Measurements from ENCODE around the gene PRDX5.
A peak's percentile ranks its signal among the peaks of the same experiment; 100 is the strongest.

PRDX5 gene

GRCh38 chr11:64291262-64291751, 26.6 kb upstream of the PRDX5 start, which contains the start of gene KCNK4:
Gene KCNK4 (plus strand): TSS chr11:64291302. CDS start chr11:64293019, 1,717 bp downstream.
- no peak within 1 kb of the TSS for H2AFZ ChIP-seq (ENCODE audit: low read length, unreplicated experiment)
- no peak within 1 kb of the TSS for H3K27ac ChIP-seq (ENCODE audit: low read depth, low read length)
- peak within 1 kb of the TSS; percentile 60; the same call in 1 of the 2 replicates for H3K4me3 ChIP-seq (ENCODE audit: low read depth, low read length)
- H3K36me3 ChIP-seq (ENCODE audit: insufficient read depth, low read length): no peaks in the 10 kb centered on the region
- peaks cover 50% of the 10 kb centered on the region for H3K27me3 ChIP-seq (ENCODE audit: insufficient read depth, low read length)
- no peaks in the 10 kb centered on the region for H3K79me2 ChIP-seq (ENCODE audit: control insufficient read depth, insufficient read depth, low read length, unreplicated experiment)
- no peaks in the 10 kb centered on the region for H3K4me1 ChIP-seq (ENCODE audit: control insufficient read depth, insufficient read depth, low read length, unreplicated experiment)

- peak overlapping the region; percentile 60; the same call in 1 of the 2 replicates for H3K4me3 ChIP-seq (ENCODE audit: low read depth, low read length)
- H3K27ac ChIP-seq (ENCODE audit: low read depth, low read length): no peak overlapping the region
- no peaks in the 10 kb centered on the region for H3K79me2 ChIP-seq (ENCODE audit: control insufficient read depth, insufficient read depth, low read length, unreplicated experiment)
These were observed 26.0 kb upstream of the PRDX5 start for GRCh38 chr11:64291752-64292459.

GRCh38 chr11:64292460-64293254, 25.3 kb upstream of the PRDX5 start:
- Histone ChIP-seq H3K27me3 (ENCODE audit: insufficient read depth, low read length) (peaks cover 63% of the 10 kb centered on the region), H3K27ac (ENCODE audit: low read depth, low read length) (no peak overlapping the region), H3K4me1 (ENCODE audit: control insufficient read depth, insufficient read depth, low read length, unreplicated experiment) (no peaks in the 10 kb centered on the region), H3K4me3 (ENCODE audit: low read depth, low read length) (peak overlapping the region; percentile 60; the same call in 1 of the 2 replicates), H3K36me3 (ENCODE audit: insufficient read depth, low read length) (no peaks in the 10 kb centered on the region), H2AFZ (ENCODE audit: low read length, unreplicated experiment) (no peak overlapping the region), H3K79me2 (ENCODE audit: control insufficient read depth, insufficient read depth, low read length, unreplicated experiment) (no peaks in the 10 kb centered on the region)

More at GRCh38 chr11:64291752-64292459, 26.0 kb upstream of the PRDX5 start:
- no peaks in the 10 kb centered on the region for H3K36me3 ChIP-seq (ENCODE audit: insufficient read depth, low read length)
- peaks cover 56% of the 10 kb centered on the region for H3K27me3 ChIP-seq (ENCODE audit: insufficient read depth, low read length)
- H2AFZ ChIP-seq (ENCODE audit: low read length, unreplicated experiment): no peak overlapping the region
- H3K4me1 ChIP-seq (ENCODE audit: control insufficient read depth, insufficient read depth, low read length, unreplicated experiment): no peaks in the 10 kb centered on the region

GRCh38 chr11:64294774-64295173, 23.1 kb upstream of the PRDX5 start:
- Histone ChIP-seq H3K79me2 (ENCODE audit: control insufficient read depth, insufficient read depth, low read length, unreplicated experiment) (no peaks in the 10 kb centered on the region), H3K36me3 (ENCODE audit: insufficient read depth, low read length) (no peaks in the 10 kb centered on the region), H3K27ac (ENCODE audit: low read depth, low read length) (no peak overlapping the region), H3K4me1 (ENCODE audit: control insufficient read depth, insufficient read depth, low read length, unreplicated experiment) (peaks cover 1% of the 10 kb centered on the region), H3K4me3 (ENCODE audit: low read depth, low read length) (no peak overlapping the region), H2AFZ (ENCODE audit: low read length, unreplicated experiment) (no peak overlapping the region), H3K27me3 (ENCODE audit: insufficient read depth, low read length) (peaks cover 84% of the 10 kb centered on the region)

- H3K27me3 ChIP-seq (ENCODE audit: insufficient read depth, low read length): peaks cover 89% of the 10 kb centered on the region
- no peak overlapping the region for H3K27ac ChIP-seq (ENCODE audit: low read depth, low read length)
- peaks cover 5% of the 10 kb centered on the region for H3K4me1 ChIP-seq (ENCODE audit: control insufficient read depth, insufficient read depth, low read length, unreplicated experiment)
- H2AFZ ChIP-seq (ENCODE audit: low read length, unreplicated experiment): no peak overlapping the region
- H3K4me3 ChIP-seq (ENCODE audit: low read depth, low read length): no peak overlapping the region
- no peaks in the 10 kb centered on the region for H3K36me3 ChIP-seq (ENCODE audit: insufficient read depth, low read length)
- H3K79me2 ChIP-seq (ENCODE audit: control insufficient read depth, insufficient read depth, low read length, unreplicated experiment): no peaks in the 10 kb centered on the region
These were observed 22.2 kb upstream of the PRDX5 start for GRCh38 chr11:64295760-64296159.

GRCh38 chr11:64296236-64296635, 21.7 kb upstream of the PRDX5 start:
- H3K27me3 ChIP-seq (ENCODE audit: insufficient read depth, low read length): peaks cover 85% of the 10 kb centered on the region

GRCh38 chr11:64296830-64297698, 20.9 kb upstream of the PRDX5 start:
- no peaks in the 10 kb centered on the region for H3K79me2 ChIP-seq (ENCODE audit: control insufficient read depth, insufficient read depth, low read length, unreplicated experiment)
- H3K4me3 ChIP-seq (ENCODE audit: low read depth, low read length): no peak overlapping the region
- no peak overlapping the region for H2AFZ ChIP-seq (ENCODE audit: low read length, unreplicated experiment)
- H3K4me1 ChIP-seq (ENCODE audit: control insufficient read depth, insufficient read depth, low read length, unreplicated experiment): peaks cover 5% of the 10 kb centered on the region
- H3K36me3 ChIP-seq (ENCODE audit: insufficient read depth, low read length): no peaks in the 10 kb centered on the region
- no peak overlapping the region for H3K27ac ChIP-seq (ENCODE audit: low read depth, low read length)
- peaks cover 76% of the 10 kb centered on the region for H3K27me3 ChIP-seq (ENCODE audit: insufficient read depth, low read length)

More at GRCh38 chr11:64296236-64296635, 21.7 kb upstream of the PRDX5 start:
- no peaks in the 10 kb centered on the region for H3K36me3 ChIP-seq (ENCODE audit: insufficient read depth, low read length)
- H2AFZ ChIP-seq (ENCODE audit: low read length, unreplicated experiment): no peak overlapping the region
- no peak overlapping the region for H3K27ac ChIP-seq (ENCODE audit: low read depth, low read length)
- H3K4me3 ChIP-seq (ENCODE audit: low read depth, low read length): no peak overlapping the region
- peaks cover 5% of the 10 kb centered on the region for H3K4me1 ChIP-seq (ENCODE audit: control insufficient read depth, insufficient read depth, low read length, unreplicated experiment)
- no peaks in the 10 kb centered on the region for H3K79me2 ChIP-seq (ENCODE audit: control insufficient read depth, insufficient read depth, low read length, unreplicated experiment)

- no peaks in the 10 kb centered on the region for H3K36me3 ChIP-seq (ENCODE audit: insufficient read depth, low read length)
- H3K27ac ChIP-seq (ENCODE audit: low read depth, low read length): no peak overlapping the region
- H3K4me1 ChIP-seq (ENCODE audit: control insufficient read depth, insufficient read depth, low read length, unreplicated experiment): peaks cover 5% of the 10 kb centered on the region
- H2AFZ ChIP-seq (ENCODE audit: low read length, unreplicated experiment): no peak overlapping the region
- no peak overlapping the region for H3K4me3 ChIP-seq (ENCODE audit: low read depth, low read length)
- peaks cover 69% of the 10 kb centered on the region for H3K27me3 ChIP-seq (ENCODE audit: insufficient read depth, low read length)
- no peaks in the 10 kb centered on the region for H3K79me2 ChIP-seq (ENCODE audit: control insufficient read depth, insufficient read depth, low read length, unreplicated experiment)
These were observed 20.1 kb upstream of the PRDX5 start for GRCh38 chr11:64297699-64298358.

GRCh38 chr11:64298966-64299846, 18.7 kb upstream of the PRDX5 start:
- H3K4me3 ChIP-seq (ENCODE audit: low read depth, low read length): peak overlapping the region; percentile 68
- H3K27me3 ChIP-seq (ENCODE audit: insufficient read depth, low read length): peaks cover 57% of the 10 kb centered on the region
- H3K27ac ChIP-seq (ENCODE audit: low read depth, low read length): no peak overlapping the region
- H3K36me3 ChIP-seq (ENCODE audit: insufficient read depth, low read length): no peaks in the 10 kb centered on the region
- no peak overlapping the region for H2AFZ ChIP-seq (ENCODE audit: low read length, unreplicated experiment)
- peaks cover 10% of the 10 kb centered on the region for H3K4me1 ChIP-seq (ENCODE audit: control insufficient read depth, insufficient read depth, low read length, unreplicated experiment)
- H3K79me2 ChIP-seq (ENCODE audit: control insufficient read depth, insufficient read depth, low read length, unreplicated experiment): no peaks in the 10 kb centered on the region

Measured in ACC112 (cell line).